Left lung (tissue), 10 donors: Measurements from ENCODE around the gene SLC24A3. TPM values are rescaled to one million over a fixed set of nuclear protein-coding genes. Genes with fewer than 3 reads are reported as not detected.

Experiments used
- ATAC-seq: fragments of 200-7000 bp; cut with Tn5 transposase; one replicate; pipeline ENCODE4 v1.9.1; 2020; ENCODE audit warnings: moderate library complexity
- DNase-seq, 4 donors: peaks; one replicate each; pipeline ENCODE4 v3.0.0-alpha.2; 2013 to 2020
- H3K27ac ChIP-seq, 2 donors: fragments of 200-600 bp; sonication (generic) in 1 of 2; one replicate each; pipeline versions ENCODE4 v1.5.0 to v1.8.0; 2020 to 2021
- H3K27me3 ChIP-seq, 2 donors: fragments of 200-600 bp; sonication (generic) in 1 of 2; one replicate each; pipeline versions ENCODE4 v1.5.0 to v1.8.0; 2020 to 2021
- H3K36me3 ChIP-seq, 2 donors: fragments of 200-600 bp; sonication (generic) in 1 of 2; one replicate each; pipeline versions ENCODE4 v1.5.0 to v1.8.0; 2020 to 2021
- H3K4me1 ChIP-seq, 2 donors: fragments of 200-600 bp; one replicate each; pipeline ENCODE4 v1.8.0; 2021
- H3K4me3 ChIP-seq, 2 donors: fragments of 200-600 bp; sonication (generic) in 1 of 2; one replicate each; pipeline versions ENCODE4 v1.5.0 to v1.8.0; 2020 to 2021; ENCODE audit warnings: mild to moderate bottlenecking in 1 of 2
- H3K9me3 ChIP-seq, 2 donors: fragments of 200-600 bp; sonication (generic) in 1 of 2; one replicate each; pipeline versions ENCODE4 v1.5.0 to v1.8.0; 2020 to 2021
- CTCF ChIP-seq, 2 donors: fragments of 200-600 bp; sonication (generic) in 1 of 2; IDR thresholded peaks; one replicate each; pipeline versions ENCODE4 v1.5.0 to v1.8.0; 2021; ENCODE audit warnings: antibody characterized with exemption in 2 of 2
- intact Hi-C, 2 donors: fragments of 100-400 bp; cut with DNase I; formaldehyde crosslinking; loops; one replicate each; pipeline versions ENCODE4 v1.11.2 to v1.14.2; 2022
- polyA plus RNA-seq, 6 donors: library from polyadenylated mRNA; unstranded; fragments of 120-200 nt; gene quantifications; one replicate each; pipeline ENCODE4 v1.2.1, GENCODE V29; 2013; ENCODE audit not compliant: insufficient read length in 6 of 6
- total RNA-seq, 2 donors: library from RNA; stranded (reverse); fragmentation: NEBNext Ultra II Directional; extraction: Animal tissue kit (Norgen Biotek cat#: 25700); gene quantifications; one replicate each; pipeline ENCODE4 v1.2.1, GENCODE V29; 2021
- donor health status: DM: no; HTN: yes; CAD: no.
- donor health status: DM: no; HTN: no; CAD: no.

Gene SLC24A3
- total and polyA plus RNA-seq, 8 donors = 4.4 to 8.7 (median 6.6) TPM

- Histone ChIP-seq H3K9me3 (no peaks in the 10 kb centered on the region), H3K27me3 (no peaks in the 10 kb centered on the region), H3K4me1 (no peaks in the 10 kb centered on the region), H3K36me3 (no peaks in the 10 kb centered on the region), H3K27ac (no peak overlapping the region), H3K4me3 (no peak overlapping the region)
- DNase-seq (no peak), ATAC-seq (no peak)
- intact Hi-C loops = no loop called here
- no peak for TF ChIP-seq CTCF (IDR thresholded peaks at IDR 0.05)
Observed at GRCh38 chr20:19473922-19474286, 261.5 kb downstream of the SLC24A3 start.

GRCh38 chr20:19478320-19478895 lies 266.0 kb downstream of the SLC24A3 start:
- DNase-seq (no peak), ATAC-seq (no peak)
- intact Hi-C loops = no loop called here
- TF ChIP-seq CTCF (IDR thresholded peaks at IDR 0.05) = no peak
- Histone ChIP-seq H3K27ac (no peak overlapping the region), H3K27me3 (no peaks in the 10 kb centered on the region), H3K9me3 (no peaks in the 10 kb centered on the region), H3K36me3 (no peaks in the 10 kb centered on the region), H3K4me1 (no peaks in the 10 kb centered on the region), H3K4me3 (no peak overlapping the region)

- Histone ChIP-seq H3K27ac (no peak overlapping the region), H3K36me3 (no peaks in the 10 kb centered on the region), H3K27me3 (no peaks in the 10 kb centered on the region), H3K9me3 (no peaks in the 10 kb centered on the region), H3K4me1 (no peaks in the 10 kb centered on the region), H3K4me3 (no peak overlapping the region)
- no peak for ATAC-seq
- intact Hi-C loops = no loop called here
- TF ChIP-seq CTCF (IDR thresholded peaks at IDR 0.05) = no peak
- DNase-seq = no peak
Observed at GRCh38 chr20:19482726-19483125, 270.3 kb downstream of the SLC24A3 start.

GRCh38 chr20:19483309-19483708 lies 270.9 kb downstream of the SLC24A3 start:
- ATAC-seq = no peak
- no peaks in the 10 kb centered on the region for H3K4me1 ChIP-seq
- no peak for DNase-seq
- intact Hi-C loops = no loop called here
- H3K36me3 ChIP-seq = no peaks in the 10 kb centered on the region
- H3K9me3 ChIP-seq = no peaks in the 10 kb centered on the region
- H3K27ac ChIP-seq = no peak overlapping the region
- H3K4me3 ChIP-seq = no peak overlapping the region
- H3K27me3 ChIP-seq = no peaks in the 10 kb centered on the region
- no peak for TF ChIP-seq CTCF (IDR thresholded peaks at IDR 0.05)

GRCh38 chr20:19486446-19486845 lies 274.0 kb downstream of the SLC24A3 start:
- Histone ChIP-seq H3K27me3 (no peaks in the 10 kb centered on the region), H3K36me3 (no peaks in the 10 kb centered on the region), H3K9me3 (no peaks in the 10 kb centered on the region), H3K4me3 (no peak overlapping the region), H3K4me1 (no peaks in the 10 kb centered on the region), H3K27ac (no peak overlapping the region)
- no peak for ATAC-seq
- TF ChIP-seq CTCF (IDR thresholded peaks at IDR 0.05) = no peak
- intact Hi-C loops = no loop called here
- no peak for DNase-seq
